Panc1 (cell line): ENCODE data around the gene ELAPOR1.

Experiments
- CTCF ChIP-seq: fragments of 450-650 bp; IDR thresholded peaks from 2 replicates; pipeline ENCODE4 v1.5.1; 2017; ENCODE audit warnings: mild to moderate bottlenecking
- POLR2AphosphoS5 ChIP-seq: IDR thresholded peaks from 2 replicates; pipeline ENCODE4 v1.6.1; 2012; ENCODE audit warnings: mild to moderate bottlenecking, low read depth, low read length, moderate library complexity

DNA sequence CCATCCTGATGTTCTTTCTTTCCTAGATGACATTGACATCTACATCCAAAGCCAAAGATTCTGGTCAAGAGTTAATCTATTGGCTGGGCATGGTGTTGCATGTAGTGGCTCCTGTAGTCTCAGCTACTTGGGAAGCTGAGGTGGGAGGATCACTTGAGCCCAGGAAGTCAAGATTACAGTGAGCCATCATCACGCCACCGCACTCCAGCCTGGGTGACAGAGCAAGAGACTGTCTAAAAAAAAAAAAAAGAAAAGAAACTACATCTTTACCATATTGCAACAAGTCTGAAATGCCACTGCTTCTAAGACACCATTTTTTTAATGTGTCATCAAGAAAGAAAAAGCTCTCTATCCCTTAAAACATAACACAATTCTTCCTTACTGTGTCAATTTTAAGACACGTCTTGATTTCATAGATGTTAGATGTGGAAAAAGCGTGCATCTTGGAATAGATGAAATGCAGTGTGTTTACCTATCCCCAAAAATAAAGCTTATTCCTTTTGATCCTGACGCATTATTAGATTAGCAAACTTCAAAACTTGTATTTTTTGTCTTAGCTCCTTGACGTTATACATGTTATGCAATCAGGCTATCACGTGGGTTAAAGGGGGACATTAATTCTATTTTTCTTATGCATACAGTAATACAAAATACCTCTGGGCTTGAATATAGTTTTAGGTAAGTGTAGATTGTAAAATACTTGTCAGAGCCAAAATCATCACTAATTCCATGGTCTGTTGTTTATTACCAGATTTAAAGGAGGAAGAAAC lies 46.3 kb downstream of the ELAPOR1 start:
- TF ChIP-seq CTCF = no peak
- TF ChIP-seq POLR2AphosphoS5 = no peak
